DLD1 (cell line): Measurements from ENCODE around the gene GIMAP2.

Source experiments
- in situ Hi-C: cut with HindIII; loops from 2 replicates; pipeline ENCODE4 v1.10.0; 2017; ENCODE audit warnings: low sequenced_read_pairs

Gene GIMAP2

DNA sequence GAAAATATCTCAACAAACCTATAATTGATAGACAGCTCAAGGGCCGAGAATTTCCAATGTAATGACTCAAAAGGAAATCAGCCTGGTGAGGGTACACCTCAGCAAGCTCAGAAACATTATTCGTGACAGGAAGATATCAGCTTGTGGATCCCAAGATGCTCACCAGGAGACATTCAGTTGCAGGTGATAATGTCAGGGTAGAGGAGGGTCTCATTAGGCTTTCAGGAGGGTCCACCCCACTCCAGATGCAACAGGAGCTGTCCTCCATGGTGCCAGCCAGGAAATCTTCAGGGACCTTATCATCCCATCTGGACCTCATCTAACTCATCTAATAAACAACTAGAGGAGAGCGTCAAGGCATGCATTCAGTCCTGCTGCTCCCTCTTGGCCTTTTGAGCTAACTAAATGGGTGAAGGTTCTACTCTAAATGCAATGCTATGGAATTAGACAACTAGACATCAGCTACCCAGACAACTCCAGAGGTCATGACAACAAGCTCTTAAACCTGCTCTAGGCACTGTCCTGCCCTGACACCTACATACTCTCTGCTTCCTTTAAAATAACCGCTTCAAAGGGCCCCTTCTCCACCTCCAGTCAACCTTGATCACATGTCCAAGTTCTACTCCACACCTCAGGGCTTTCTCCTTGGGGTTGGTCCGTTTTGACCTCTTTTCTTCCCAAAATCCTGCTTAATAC lies 47.4 kb downstream of the GIMAP2 start:
- in situ Hi-C loops, result no loop called here

- in situ Hi-C loops, result no loop called here
These were observed 48.1 kb downstream of the GIMAP2 start for GRCh38 chr7:150733482-150734095.

DNA sequence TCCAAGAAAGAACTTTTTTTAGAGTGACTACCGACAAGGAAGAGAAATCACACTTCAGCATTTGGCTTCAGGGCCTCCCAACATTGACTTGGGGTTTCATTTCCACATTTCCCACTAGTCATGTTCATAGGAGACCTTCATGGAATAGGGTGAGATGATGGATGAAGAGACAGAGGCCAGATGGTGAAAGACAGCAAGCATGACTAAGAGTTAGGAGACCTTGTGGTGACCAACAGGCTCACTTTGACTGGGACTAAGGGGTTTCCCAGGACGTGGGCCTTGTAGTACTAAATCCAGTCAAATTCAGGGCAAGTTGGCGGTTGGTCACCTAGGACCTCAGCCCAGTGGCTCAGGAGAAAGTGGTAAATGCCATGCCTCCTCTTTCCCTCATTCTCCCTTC lies 48.7 kb downstream of the GIMAP2 start:
- in situ Hi-C loops, result no loop called here

DNA sequence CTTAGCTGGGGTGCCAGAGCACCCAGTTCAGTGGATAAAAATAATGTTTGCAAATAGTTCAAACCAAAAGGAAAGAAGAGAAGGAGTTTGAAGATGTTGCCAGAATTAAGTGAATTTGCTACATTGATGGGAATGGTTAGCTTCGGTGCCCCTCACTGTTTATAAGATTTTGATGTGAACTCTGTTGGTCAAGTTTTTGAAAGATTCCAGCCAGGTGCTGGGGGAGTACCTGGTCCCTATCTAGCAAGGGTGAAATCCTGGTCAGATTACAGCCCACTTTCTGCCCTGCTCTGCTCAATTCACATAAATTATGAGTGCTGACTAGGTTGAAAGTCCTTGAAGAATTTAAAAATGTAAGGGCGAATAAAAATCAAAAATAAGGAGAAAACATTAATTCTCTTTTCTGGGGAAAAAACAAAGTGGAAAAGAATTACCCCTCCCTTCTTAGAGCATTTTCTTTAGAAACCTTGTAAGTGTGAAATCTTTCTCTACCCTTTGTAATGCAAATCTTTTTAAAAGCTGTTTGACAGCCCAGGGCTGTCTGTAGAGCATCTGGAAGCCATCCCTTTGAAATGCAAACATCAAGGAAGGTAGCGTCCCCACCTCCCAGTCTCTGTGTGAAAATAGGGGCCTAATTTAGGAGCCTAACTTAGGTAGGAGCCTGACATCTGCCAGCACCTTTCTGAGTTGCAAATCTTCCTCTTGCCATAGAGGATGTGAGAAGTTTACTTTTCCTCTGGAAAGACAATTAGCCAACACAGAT lies 50.3 kb downstream of the GIMAP2 start:
- in situ Hi-C loops, result no loop called here

DNA sequence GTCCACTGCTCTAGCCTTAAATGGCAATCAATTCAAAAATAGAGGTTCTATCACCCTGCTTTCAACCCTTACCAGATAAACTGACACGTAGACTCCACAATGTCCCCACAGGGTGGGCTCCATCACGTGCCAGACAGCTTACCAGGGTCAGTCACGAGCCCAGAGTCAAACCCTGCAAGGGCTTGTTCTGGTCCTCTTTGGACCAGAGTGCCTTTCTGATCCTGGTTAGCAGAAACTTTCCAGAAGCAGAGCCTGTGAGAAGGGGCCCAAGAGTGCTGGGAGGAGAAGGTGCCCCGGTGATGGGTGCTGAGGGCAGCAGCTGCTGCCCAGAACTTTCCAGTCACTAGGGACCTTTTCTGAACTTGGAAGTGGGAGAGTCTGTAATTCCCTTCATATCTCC lies 51.4 kb downstream of the GIMAP2 start:
- in situ Hi-C loops, result no loop called here

- in situ Hi-C loops, result no loop called here
These were observed 52.0 kb downstream of the GIMAP2 start, which contains the start of gene GIMAP5 for GRCh38 chr7:150737265-150738055. GIMAP5 (plus strand) TSS chr7:150737418; CDS start chr7:150740885, 3,467 bp downstream.

DNA sequence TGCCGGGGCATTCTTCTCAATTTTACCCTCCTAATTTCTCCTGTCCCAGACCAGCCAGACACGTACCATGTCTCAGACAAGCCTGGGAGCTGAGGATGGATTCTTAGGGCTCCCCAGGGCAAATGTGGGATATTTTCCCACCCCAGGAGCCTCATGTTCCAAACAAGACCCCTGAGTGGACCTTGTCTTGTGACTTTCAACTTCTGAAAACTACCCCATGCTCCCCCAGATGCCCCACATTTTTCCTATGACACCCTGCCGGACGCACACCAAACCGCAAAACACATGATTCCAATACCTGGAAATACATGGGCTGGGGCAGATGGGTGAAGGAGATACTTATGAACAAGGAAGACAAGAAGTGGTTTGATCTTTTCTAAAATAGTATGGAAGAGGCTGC lies 52.6 kb downstream of the GIMAP2 start:
- in situ Hi-C loops, result no loop called here

GRCh38 chr7:150738591-150739001 lies 53.1 kb downstream of the GIMAP2 start:
- in situ Hi-C loops, result no loop called here

DNA sequence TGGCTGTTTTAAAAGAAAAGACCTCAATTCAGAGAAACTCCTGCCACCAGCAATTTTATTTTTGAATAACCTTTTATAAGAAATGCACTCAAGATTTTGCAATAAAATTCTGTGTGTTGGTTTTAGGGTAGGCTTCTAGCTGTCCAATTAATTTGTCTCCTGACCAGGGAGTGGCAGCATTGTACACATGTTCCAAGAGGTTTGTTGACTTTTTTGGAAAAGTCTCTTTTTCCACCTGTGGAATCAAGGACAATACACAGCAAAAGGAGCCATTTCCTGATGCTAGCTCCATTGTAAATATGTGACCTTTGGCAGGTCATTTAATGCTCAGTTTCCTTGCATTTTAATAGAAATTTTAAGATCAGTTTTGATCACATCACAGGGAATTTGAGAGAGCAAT lies 53.5 kb downstream of the GIMAP2 start:
- in situ Hi-C loops, result no loop called here

GRCh38 chr7:150740053-150740452 lies 54.5 kb downstream of the GIMAP2 start:
- in situ Hi-C loops, result no loop called here

GRCh38 chr7:150742286-150742968 lies 56.9 kb downstream of the GIMAP2 start:
- in situ Hi-C loops, result no loop called here
